Stimulated activated naive B cell treated with anti-CD40 and anti-IgM and Interleukin-4, amounts not matched to agents 10 μg/mL and 1 μg/mL and 100 μg/mL, for 72 hours (primary cell): ENCODE data around the gene PGPEP1.
"Not testable (repeated sequence)": the region's sequence is repeated elsewhere in the genome, so short reads cannot be mapped to it uniquely, and the experiment has no call there.

Source experiments
- ATAC-seq, 2 donors: fragments of 150-1000 bp; cut with Tn5 transposase; replicated peaks; 2 replicates each; pipeline ENCODE4 v1.10.0; 2021; ENCODE audit warnings: moderate library complexity in 1 of 2
- DNase-seq: peaks from one replicate; pipeline ENCODE4 v3.0.0; 2021
- H3K27ac Mint-ChIP-seq: one replicate; pipeline ENCODE4 v1.8.0; 2022; ENCODE audit warnings: mild to moderate bottlenecking, mixed read lengths
- H3K27me3 Mint-ChIP-seq, 2 donors: one replicate each; pipeline ENCODE4 v1.8.0; 2022; ENCODE audit warnings: mixed read lengths in 2 of 2
- H3K36me3 Mint-ChIP-seq, 2 donors: one replicate each; pipeline ENCODE4 v1.8.0; 2022; ENCODE audit warnings: mixed read lengths in 2 of 2, mild to moderate bottlenecking in 1 of 2
- H3K4me1 Mint-ChIP-seq, 2 donors: one replicate each; pipeline ENCODE4 v1.8.0; 2022; ENCODE audit warnings: mixed read lengths in 2 of 2, mild to moderate bottlenecking in 1 of 2
- H3K4me3 Mint-ChIP-seq, 2 donors: one replicate each; pipeline ENCODE4 v1.8.0; 2022; ENCODE audit warnings: mild to moderate bottlenecking in 2 of 2, mixed read lengths in 2 of 2, moderate library complexity in 1 of 2
- H3K9me3 Mint-ChIP-seq, 2 donors: one replicate each; pipeline ENCODE4 v1.8.0; 2022; ENCODE audit warnings: mixed read lengths in 2 of 2, mild to moderate bottlenecking in 1 of 2

The PGPEP1 gene

GRCh38 chr19:18313398-18313797 is 27.0 kb upstream of the PGPEP1 start:
- H3K9me3 Mint-ChIP-seq: no peaks in the 10 kb centered on the region
- no peaks in the 10 kb centered on the region for H3K27me3 Mint-ChIP-seq
- no peak for ATAC-seq
- DNase-seq: no peak
- peaks cover 40 to 51% of the 10 kb centered on the region in 2 donors for H3K36me3 Mint-ChIP-seq
- H3K4me1 Mint-ChIP-seq: peaks cover 18 to 36% of the 10 kb centered on the region in 2 donors
- no peak overlapping the region for H3K4me3 Mint-ChIP-seq
- no peak overlapping the region for H3K27ac Mint-ChIP-seq

- H3K36me3 Mint-ChIP-seq: peaks cover 37 to 50% of the 10 kb centered on the region in 2 donors
- H3K4me1 Mint-ChIP-seq: peaks cover 37 to 63% of the 10 kb centered on the region in 2 donors
- peak overlapping the region; percentile 65 for H3K27ac Mint-ChIP-seq
- no peaks in the 10 kb centered on the region for H3K27me3 Mint-ChIP-seq
- no peaks in the 10 kb centered on the region for H3K9me3 Mint-ChIP-seq
- no peak for ATAC-seq
- peak overlapping the region; percentile 32 to 79 for H3K4me3 Mint-ChIP-seq
- no peak for DNase-seq
Observed at GRCh38 chr19:18317961-18318800, 22.2 kb upstream of the PGPEP1 start.

GRCh38 chr19:18319591-18320135 is 20.7 kb upstream of the PGPEP1 start:
- Mint-ChIP-seq H3K9me3 (no peaks in the 10 kb centered on the region), H3K4me1 (peaks cover 43 to 74% of the 10 kb centered on the region in 2 donors), H3K27ac (no peak overlapping the region), H3K27me3 (no peaks in the 10 kb centered on the region), H3K36me3 (peaks cover 33 to 43% of the 10 kb centered on the region in 2 donors), H3K4me3 (peak overlapping the region; percentile 8 to 21)
- ATAC-seq: no peak
- no peak for DNase-seq

GRCh38 chr19:18320865-18321733 is 19.3 kb upstream of the PGPEP1 start:
- Mint-ChIP-seq H3K9me3 (no peaks in the 10 kb centered on the region), H3K4me3 (peak overlapping the region; percentile 89)

GRCh38 chr19:18321734-18322102 is 18.7 kb upstream of the PGPEP1 start:
- ATAC-seq (no peak), DNase-seq (no peak)
- H3K36me3 Mint-ChIP-seq: peaks cover 23 to 34% of the 10 kb centered on the region in 2 donors
- no peaks in the 10 kb centered on the region for H3K27me3 Mint-ChIP-seq
- H3K4me1 Mint-ChIP-seq: peaks cover 35 to 62% of the 10 kb centered on the region in 2 donors
- no peaks in the 10 kb centered on the region for H3K9me3 Mint-ChIP-seq
- peak overlapping the region; percentile 97 for H3K27ac Mint-ChIP-seq
- H3K4me3 Mint-ChIP-seq: peak overlapping the region; percentile 89

More at GRCh38 chr19:18320865-18321733, 19.3 kb upstream of the PGPEP1 start:
- H3K4me1 Mint-ChIP-seq: peaks cover 36 to 68% of the 10 kb centered on the region in 2 donors
- no peak for ATAC-seq
- DNase-seq: no peak
- H3K36me3 Mint-ChIP-seq: peaks cover 23 to 35% of the 10 kb centered on the region in 2 donors
- no peaks in the 10 kb centered on the region for H3K27me3 Mint-ChIP-seq
- H3K27ac Mint-ChIP-seq: peak overlapping the region; percentile 97

- peak overlapping the region; percentile 89 for H3K4me3 Mint-ChIP-seq
- DNase-seq (no peak), ATAC-seq (peak; percentile 22 to 33)
- H3K27ac Mint-ChIP-seq: peak overlapping the region; percentile 97
- no peaks in the 10 kb centered on the region for H3K27me3 Mint-ChIP-seq
- no peaks in the 10 kb centered on the region for H3K9me3 Mint-ChIP-seq
- peaks cover 23 to 34% of the 10 kb centered on the region in 2 donors for H3K36me3 Mint-ChIP-seq
- peaks cover 35 to 62% of the 10 kb centered on the region in 2 donors for H3K4me1 Mint-ChIP-seq
Observed at GRCh38 chr19:18322318-18322758, 18.1 kb upstream of the PGPEP1 start.

GRCh38 chr19:18322759-18323460 is 17.5 kb upstream of the PGPEP1 start, which contains the start of gene LSM4:
Gene LSM4, minus strand, starts transcription at chr19:18323076. Its CDS starts 56 bp downstream, at chr19:18323020.
- peak within 1 kb of the TSS; percentile 97 for H3K27ac Mint-ChIP-seq
- peaks cover 32 to 56% of the 10 kb centered on the region in 2 donors for H3K4me1 Mint-ChIP-seq
- peak within 1 kb of the TSS; percentile 89 for H3K4me3 Mint-ChIP-seq
- H3K27me3 Mint-ChIP-seq: no peaks in the 10 kb centered on the region
- ATAC-seq: peak; percentile 97
- no peaks in the 10 kb centered on the region for H3K9me3 Mint-ChIP-seq
- peak; percentile 99 for DNase-seq
- peaks cover 23 to 34% of the 10 kb centered on the region in 2 donors for H3K36me3 Mint-ChIP-seq

GRCh38 chr19:18324373-18324731 is 16.0 kb upstream of the PGPEP1 start:
- Mint-ChIP-seq H3K4me3 (peak overlapping the region in 1 of 2 donors; percentile 89), H3K4me1 (peaks cover 32 to 56% of the 10 kb centered on the region in 2 donors), H3K36me3 (peaks cover 17 to 24% of the 10 kb centered on the region in 2 donors)
- H3K27ac Mint-ChIP-seq, H3K27me3 Mint-ChIP-seq, ATAC-seq, DNase-seq, H3K9me3 Mint-ChIP-seq: not testable (repeated sequence)

GRCh38 chr19:18326772-18327171 is 13.6 kb upstream of the PGPEP1 start:
- H3K27me3 Mint-ChIP-seq: peaks cover 0 to 4% of the 10 kb centered on the region in 2 donors
- no peak overlapping the region for H3K4me3 Mint-ChIP-seq
- no peak overlapping the region for H3K27ac Mint-ChIP-seq
- DNase-seq (no peak), ATAC-seq (no peak)
- H3K9me3 Mint-ChIP-seq: no peaks in the 10 kb centered on the region
- H3K4me1 Mint-ChIP-seq: peaks cover 21 to 35% of the 10 kb centered on the region in 2 donors
- peaks cover under 1 to 6% of the 10 kb centered on the region in 2 donors for H3K36me3 Mint-ChIP-seq

- H3K9me3 Mint-ChIP-seq: no peaks in the 10 kb centered on the region
- ATAC-seq: peak; percentile 97 to 98
- peaks cover 4 to 8% of the 10 kb centered on the region in 2 donors for H3K27me3 Mint-ChIP-seq
- no peaks in the 10 kb centered on the region for H3K36me3 Mint-ChIP-seq
- DNase-seq: peak; percentile 81
- H3K4me1 Mint-ChIP-seq: peaks cover 13 to 21% of the 10 kb centered on the region in 2 donors
- H3K4me3 Mint-ChIP-seq: peak overlapping the region; percentile 72 to 82
- peak overlapping the region; percentile 51 for H3K27ac Mint-ChIP-seq
Observed at GRCh38 chr19:18328340-18329034, 11.9 kb upstream of the PGPEP1 start.

GRCh38 chr19:18329035-18329376 is 11.4 kb upstream of the PGPEP1 start:
- no peaks in the 10 kb centered on the region for H3K36me3 Mint-ChIP-seq
- H3K27me3 Mint-ChIP-seq: peaks cover 4 to 8% of the 10 kb centered on the region in 2 donors
- peak overlapping the region; percentile 72 to 82 for H3K4me3 Mint-ChIP-seq
- peaks cover 9 to 16% of the 10 kb centered on the region in 2 donors for H3K4me1 Mint-ChIP-seq
- ATAC-seq (peak in 1 of 2 donors; percentile 19), DNase-seq (no peak)
- H3K27ac Mint-ChIP-seq: no peak overlapping the region
- no peaks in the 10 kb centered on the region for H3K9me3 Mint-ChIP-seq

GRCh38 chr19:18330868-18331267 is 9.5 kb upstream of the PGPEP1 start:
- DNase-seq: no peak
- no peak for ATAC-seq
- Mint-ChIP-seq H3K27me3 (peaks cover 4 to 14% of the 10 kb centered on the region in 2 donors), H3K4me3 (no peak overlapping the region), H3K27ac (no peak overlapping the region), H3K9me3 (no peaks in the 10 kb centered on the region), H3K36me3 (no peaks in the 10 kb centered on the region), H3K4me1 (peaks cover 9 to 13% of the 10 kb centered on the region in 2 donors)

GRCh38 chr19:18332917-18333530 is 7.4 kb upstream of the PGPEP1 start:
- Mint-ChIP-seq H3K27me3 (peaks cover 9 to 23% of the 10 kb centered on the region in 2 donors), H3K9me3 (no peaks in the 10 kb centered on the region), H3K4me1 (peaks cover 9 to 19% of the 10 kb centered on the region in 2 donors), H3K27ac (no peak overlapping the region), H3K36me3 (no peaks in the 10 kb centered on the region), H3K4me3 (no peak overlapping the region)
- ATAC-seq (no peak), DNase-seq (no peak)
